CD4-positive, CD25-positive, alpha-beta regulatory T cell (primary cell): Measurements from ENCODE around the gene ADGRF3. TPM values are rescaled to one million over a fixed set of nuclear protein-coding genes. Genes with fewer than 3 reads are reported as not detected.
"Not testable (repeated sequence)": the region's sequence is repeated elsewhere in the genome, so short reads cannot be mapped to it uniquely, and the experiment has no call there.

Experiments
- ATAC-seq, 2 donors: fragments of 150-1000 bp; cut with Tn5 transposase; one replicate each; pipeline ENCODE4 v1.10.0; 2021; ENCODE audit warnings: low read depth in 2 of 2, moderate number of reproducible peaks in 2 of 2, moderate library complexity in 1 of 2
- DNase-seq, 3 donors: peaks; one replicate each; pipeline versions ENCODE4 v3.0.0 to v3.0.0-alpha.2; 2012 to 2022; ENCODE audit warnings: mixed read lengths in 1 of 3
- H3K27ac ChIP-seq: one replicate; pipeline ENCODE4 v1.7.0; 2013; ENCODE audit warnings: mild to moderate bottlenecking, low read length; ENCODE audit not compliant: insufficient read depth, poor library complexity, severe bottlenecking
- H3K27me3 ChIP-seq: one replicate; pipeline ENCODE4 v1.7.0; 2013; ENCODE audit warnings: low read length; ENCODE audit not compliant: control insufficient read depth, insufficient read depth
- H3K36me3 ChIP-seq: one replicate; pipeline ENCODE4 v1.7.0; 2013; ENCODE audit warnings: mild to moderate bottlenecking, low read length, moderate library complexity; ENCODE audit not compliant: control insufficient read depth, insufficient read depth
- H3K4me1 ChIP-seq: 2 replicates; pipeline ENCODE4 v1.7.0; 2013; ENCODE audit warnings: mild to moderate bottlenecking, low read length; ENCODE audit not compliant: insufficient read depth, control insufficient read depth, poor library complexity, severe bottlenecking
- H3K4me3 ChIP-seq: one replicate; pipeline ENCODE4 v1.7.0; 2013; ENCODE audit warnings: low read depth, mild to moderate bottlenecking, low read length, moderate library complexity
- H3K9me3 ChIP-seq, 2 experiments: 1 replicate in 1 of 2; 2 replicates in 1 of 2; pipeline ENCODE4 v1.7.0; 2013; ENCODE audit warnings: low read length in 2 of 2, mild to moderate bottlenecking in 1 of 2, moderate library complexity in 1 of 2; ENCODE audit not compliant: control insufficient read depth in 2 of 2
- H3K27ac Mint-ChIP-seq, 3 donors: one replicate each; pipeline ENCODE4 v1.8.0; 2020 to 2022; ENCODE audit warnings: mild to moderate bottlenecking in 3 of 3, mixed read lengths in 3 of 3, moderate library complexity in 2 of 3
- H3K27me3 Mint-ChIP-seq: one replicate; pipeline ENCODE4 v1.8.0; 2022; ENCODE audit warnings: mild to moderate bottlenecking, mixed read lengths
- H3K36me3 Mint-ChIP-seq: one replicate; pipeline ENCODE4 v1.8.0; 2020; ENCODE audit warnings: mixed read lengths
- H3K4me1 Mint-ChIP-seq, 4 donors: one replicate each; pipeline ENCODE4 v1.8.0; 2020 to 2022; ENCODE audit warnings: mixed read lengths in 4 of 4, mild to moderate bottlenecking in 1 of 4
- H3K4me3 Mint-ChIP-seq, 4 donors: one replicate each; pipeline ENCODE4 v1.8.0; 2020 to 2022; ENCODE audit warnings: mild to moderate bottlenecking in 4 of 4, mixed read lengths in 4 of 4, moderate library complexity in 3 of 4
- H3K9me3 Mint-ChIP-seq, 7 donors: one replicate each; pipeline ENCODE4 v1.8.0; 2020 to 2022; ENCODE audit warnings: mixed read lengths in 7 of 7, mild to moderate bottlenecking in 3 of 7, moderate library complexity in 2 of 7
- polyA plus RNA-seq, 4 donors: library from polyadenylated mRNA; unstranded; fragments of 300-500 nt; fragmentation: Illumina TruSeq; gene quantifications; one replicate each; pipeline ENCODE4 v1.2.3, GENCODE V29; 2021
- total RNA-seq: library from RNA; stranded (reverse); gene quantifications from one replicate; pipeline ENCODE4 v1.2.3, GENCODE V29; 2022

The ADGRF3 gene
- total and polyA plus RNA-seq, 5 donors from 2014 or later = 0.23 to 1.8 (median 0.37) TPM

GRCh38 chr2:26376799-26377198, 30.2 kb upstream of the ADGRF3 start:
- Mint-ChIP-seq H3K4me1 (peaks cover 6 to 25% (median 19%) of the 10 kb centered on the region in 4 donors), H3K9me3 (peaks cover 0 to under 1% (median 0%) of the 10 kb centered on the region in 7 donors), H3K4me3 (peak overlapping the region in 1 of 4 donors; percentile 7), H3K27me3 (no peaks in the 10 kb centered on the region), H3K27ac (peak overlapping the region in 2 of 3 donors; percentile 49 to 76), H3K36me3 (peaks cover 41% of the 10 kb centered on the region)
- no peaks in the 10 kb centered on the region for H3K27me3 ChIP-seq
- peak in 1 of 3 donors; percentile 69 for DNase-seq
- H3K4me1 ChIP-seq = no peaks in the 10 kb centered on the region
- H3K4me3 ChIP-seq = no peak overlapping the region
- ATAC-seq = no peak
- no peaks in the 10 kb centered on the region for H3K9me3 ChIP-seq
- no peak overlapping the region for H3K27ac ChIP-seq
- H3K36me3 ChIP-seq = peaks cover 35% of the 10 kb centered on the region

- peaks cover 43% of the 10 kb centered on the region for H3K36me3 ChIP-seq
- ATAC-seq, H3K27me3 ChIP-seq, H3K4me3 ChIP-seq, H3K4me3 Mint-ChIP-seq, H3K27ac ChIP-seq, H3K27me3 Mint-ChIP-seq, DNase-seq, H3K9me3 Mint-ChIP-seq, H3K27ac Mint-ChIP-seq, H3K4me1 ChIP-seq, H3K9me3 ChIP-seq: not testable (repeated sequence)
- H3K36me3 Mint-ChIP-seq = peaks cover 46% of the 10 kb centered on the region
- H3K4me1 Mint-ChIP-seq = peaks cover 0 to 10% (median 4%) of the 10 kb centered on the region in 4 donors
These were observed 24.3 kb upstream of the ADGRF3 start for GRCh38 chr2:26370909-26371308.

- Mint-ChIP-seq H3K4me1 (peaks cover 6 to 11% (median 8%) of the 10 kb centered on the region in 4 donors), H3K36me3 (peaks cover 47% of the 10 kb centered on the region), H3K27ac (peak overlapping the region in 1 of 3 donors; percentile 8)
- H3K4me1 ChIP-seq, H3K27me3 ChIP-seq, ATAC-seq, H3K4me3 ChIP-seq, H3K9me3 ChIP-seq, H3K9me3 Mint-ChIP-seq, H3K27me3 Mint-ChIP-seq, H3K27ac ChIP-seq, DNase-seq, H3K4me3 Mint-ChIP-seq: not testable (repeated sequence)
- H3K36me3 ChIP-seq = peaks cover 36% of the 10 kb centered on the region
These were observed 23.1 kb upstream of the ADGRF3 start for GRCh38 chr2:26369664-26370063.

- H3K36me3 ChIP-seq = peaks cover 21% of the 10 kb centered on the region
- Mint-ChIP-seq H3K27ac (no peak overlapping the region), H3K4me3 (no peak overlapping the region), H3K36me3 (peaks cover 30% of the 10 kb centered on the region), H3K9me3 (peaks cover 0 to 2% (median 0%) of the 10 kb centered on the region in 7 donors), H3K4me1 (peaks cover 19 to 24% (median 20%) of the 10 kb centered on the region in 4 donors), H3K27me3 (no peaks in the 10 kb centered on the region)
- H3K27me3 ChIP-seq = no peaks in the 10 kb centered on the region
- no peak overlapping the region for H3K4me3 ChIP-seq
- H3K4me1 ChIP-seq = peaks cover 7% of the 10 kb centered on the region
- ATAC-seq (no peak), DNase-seq (no peak)
- no peaks in the 10 kb centered on the region for H3K9me3 ChIP-seq
- no peak overlapping the region for H3K27ac ChIP-seq
These were observed 20.4 kb upstream of the ADGRF3 start for GRCh38 chr2:26366957-26367356.

GRCh38 chr2:26364669-26365068, 18.1 kb upstream of the ADGRF3 start:
- no peak overlapping the region for H3K27ac ChIP-seq
- peaks cover 21% of the 10 kb centered on the region for H3K36me3 ChIP-seq
- peaks cover 7% of the 10 kb centered on the region for H3K4me1 ChIP-seq
- no peaks in the 10 kb centered on the region for H3K27me3 ChIP-seq
- Mint-ChIP-seq H3K4me3 (no peak overlapping the region), H3K36me3 (peaks cover 25% of the 10 kb centered on the region), H3K9me3 (no peaks in the 10 kb centered on the region), H3K27ac (no peak overlapping the region), H3K4me1 (peaks cover 29 to 37% (median 34%) of the 10 kb centered on the region in 4 donors), H3K27me3 (no peaks in the 10 kb centered on the region)
- no peak for ATAC-seq
- no peak overlapping the region for H3K4me3 ChIP-seq
- no peak for DNase-seq
- no peaks in the 10 kb centered on the region for H3K9me3 ChIP-seq

GRCh38 chr2:26363958-26364357, 17.4 kb upstream of the ADGRF3 start:
- no peaks in the 10 kb centered on the region for H3K9me3 ChIP-seq
- H3K4me3 Mint-ChIP-seq = no peak overlapping the region
- H3K4me3 ChIP-seq = no peak overlapping the region
- H3K27me3 Mint-ChIP-seq = no peaks in the 10 kb centered on the region
- H3K27me3 ChIP-seq = no peaks in the 10 kb centered on the region
- peak overlapping the region in 1 of 3 donors; percentile 2 for H3K27ac Mint-ChIP-seq
- no peak for ATAC-seq
- H3K36me3 ChIP-seq = peaks cover 21% of the 10 kb centered on the region
- peaks cover 7% of the 10 kb centered on the region for H3K4me1 ChIP-seq
- DNase-seq = no peak
- peaks cover 18% of the 10 kb centered on the region for H3K36me3 Mint-ChIP-seq
- peaks cover 36 to 44% (median 40%) of the 10 kb centered on the region in 4 donors for H3K4me1 Mint-ChIP-seq
- no peaks in the 10 kb centered on the region for H3K9me3 Mint-ChIP-seq
- no peak overlapping the region for H3K27ac ChIP-seq

- Mint-ChIP-seq H3K27ac (peak overlapping the region in 1 of 3 donors; percentile 2), H3K27me3 (no peaks in the 10 kb centered on the region), H3K4me1 (peaks cover 38 to 51% (median 46%) of the 10 kb centered on the region in 4 donors), H3K4me3 (peak overlapping the region in 1 of 4 donors; percentile 5), H3K9me3 (no peaks in the 10 kb centered on the region), H3K36me3 (peaks cover 12% of the 10 kb centered on the region)
- Histone ChIP-seq H3K36me3 (peaks cover 19% of the 10 kb centered on the region), H3K9me3 (no peaks in the 10 kb centered on the region), H3K4me1 (peaks cover 7% of the 10 kb centered on the region), H3K4me3 (peak overlapping the region; percentile 49), H3K27me3 (no peaks in the 10 kb centered on the region), H3K27ac (no peak overlapping the region)
- DNase-seq = peak in 1 of 3 donors; percentile 30
- ATAC-seq = peak in 1 of 2 donors; percentile 37
These were observed 16.7 kb upstream of the ADGRF3 start for GRCh38 chr2:26363323-26363722.

GRCh38 chr2:26359886-26360473, 13.4 kb upstream of the ADGRF3 start:
- DNase-seq (no peak), ATAC-seq (no peak)
- H3K9me3 ChIP-seq = no peaks in the 10 kb centered on the region
- H3K36me3 ChIP-seq = no peaks in the 10 kb centered on the region
- Mint-ChIP-seq H3K9me3 (no peaks in the 10 kb centered on the region), H3K27ac (peak overlapping the region; percentile 63 to 82 (median 64)), H3K27me3 (no peaks in the 10 kb centered on the region), H3K4me1 (peaks cover 54 to 76% (median 66%) of the 10 kb centered on the region in 4 donors), H3K36me3 (peaks cover 10% of the 10 kb centered on the region), H3K4me3 (peak overlapping the region in 1 of 4 donors; percentile 17)
- peaks cover 15% of the 10 kb centered on the region for H3K4me1 ChIP-seq
- H3K27ac ChIP-seq = no peak overlapping the region
- H3K4me3 ChIP-seq = no peak overlapping the region
- no peaks in the 10 kb centered on the region for H3K27me3 ChIP-seq
